IMR-90 (cell line): ENCODE results near the gene OSGIN1. TPM values are rescaled to one million over a fixed set of nuclear protein-coding genes. Genes with fewer than 3 reads are reported as not detected.
A peak's percentile ranks its signal among the peaks of the same experiment; 100 is the strongest.

ENCODE experiments used
- ATAC-seq: fragments of 200-7000 bp; cut with Tn5 transposase; 2 replicates; pipeline ENCODE4 v1.9.1; 2020; ENCODE audit warnings: low read depth, mild to moderate bottlenecking, moderate library complexity
- BruUV-seq: library from RNA; stranded (reverse); fragments of 400-500 nt; replicated peaks from 2 replicates; lab custom pipeline; 2021; lab: Mats Ljungman, UMichigan
- CTCF ChIA-PET: fragments of 300-600 bp; formaldehyde crosslinking; extraction: SDS; loops from one replicate; lab custom pipeline; 2021; ENCODE audit warnings: antibody characterized with exemption; lab: Yijun Ruan, JAX
- POLR2A ChIA-PET: fragments of 300-600 bp; sonication (Branson Sonifier 250); formaldehyde crosslinking; loops from one replicate; lab custom pipeline; 2022; ENCODE audit warnings: antibody characterized with exemption; ENCODE audit not compliant: unreplicated experiment; lab: Charles Lee
- DNase-seq: peaks from one replicate; pipeline ENCODE4 v3.0.0; 2013
- H2AFZ ChIP-seq: replicated peaks from 2 replicates; pipeline ENCODE3; 2013; ENCODE audit warnings: low read length, mild to moderate bottlenecking; ENCODE audit not compliant: poor library complexity
- H2AK5ac ChIP-seq: 2 replicates; pipeline ENCODE4 v1.6.1; 2013; ENCODE audit warnings: low read depth, low read length, inconsistent platforms
- H2AK9ac ChIP-seq: replicated peaks from 2 replicates; pipeline ENCODE3; 2013; ENCODE audit warnings: mild to moderate bottlenecking, low read depth, low read length, moderate library complexity; ENCODE audit not compliant: poor library complexity
- H2BK120ac ChIP-seq: 2 replicates; pipeline ENCODE4 v1.6.1; 2013; ENCODE audit warnings: low read depth, low read length, inconsistent platforms
- H2BK15ac ChIP-seq: 3 replicates; pipeline ENCODE4 v1.6.1; 2013; ENCODE audit warnings: low read depth, low read length, inconsistent platforms
- H2BK20ac ChIP-seq: 2 replicates; pipeline ENCODE4 v1.6.1; 2013; ENCODE audit warnings: low read depth, mild to moderate bottlenecking, inconsistent platforms, low read length, moderate library complexity
- H2BK5ac ChIP-seq: 2 replicates; pipeline ENCODE4 v1.6.1; 2013; ENCODE audit warnings: mild to moderate bottlenecking, low read depth, low read length, inconsistent platforms; ENCODE audit not compliant: poor library complexity, severe bottlenecking
- H3K14ac ChIP-seq: replicated peaks from 2 replicates; pipeline ENCODE4 v1.6.1; 2013; ENCODE audit warnings: low read depth, low read length, inconsistent platforms
- H3K18ac ChIP-seq: 2 replicates; pipeline ENCODE4 v1.6.1; 2013; ENCODE audit warnings: low read depth, low read length, control low read depth
- H3K23ac ChIP-seq: 2 replicates; pipeline ENCODE4 v1.6.1; 2013; ENCODE audit warnings: low read depth, low read length, inconsistent platforms
- H3K27ac ChIP-seq: 2 replicates; pipeline ENCODE4 v1.5.1; 2013; ENCODE audit warnings: mild to moderate bottlenecking, control low read depth, low read length; ENCODE audit not compliant: insufficient read depth
- H3K27me3 ChIP-seq: 2 replicates; pipeline ENCODE4 v1.6.1; 2013; ENCODE audit warnings: low read length; ENCODE audit not compliant: control insufficient read depth, insufficient read depth
- H3K36me3 ChIP-seq: 2 replicates; pipeline ENCODE4 v1.6.1; 2013; ENCODE audit warnings: low read length, mixed read lengths; ENCODE audit not compliant: control insufficient read depth, insufficient read depth
- H3K4ac ChIP-seq: 2 replicates; pipeline ENCODE4 v1.6.1; 2013; ENCODE audit warnings: low read depth, low read length, inconsistent platforms
- H3K4me1 ChIP-seq: 2 replicates; pipeline ENCODE4 v1.6.1; 2013; ENCODE audit warnings: low read length, mixed read lengths; ENCODE audit not compliant: control insufficient read depth, insufficient read depth
- H3K4me2 ChIP-seq: 2 replicates; pipeline ENCODE4 v1.6.1; 2013; ENCODE audit warnings: low read depth, mild to moderate bottlenecking, control low read depth, low read length, moderate library complexity
- H3K4me3 ChIP-seq: 2 replicates; pipeline ENCODE4 v1.5.1; 2013; ENCODE audit warnings: low read depth, mild to moderate bottlenecking, control low read depth, low read length, moderate library complexity; ENCODE audit not compliant: insufficient read depth
- H3K56ac ChIP-seq: 2 replicates; pipeline ENCODE4 v1.6.1; 2013; ENCODE audit warnings: low read length, inconsistent platforms; ENCODE audit not compliant: insufficient read depth; ENCODE audit errors: extremely low read depth
- H3K79me1 ChIP-seq, 2 experiments: 2 replicates each; pipeline ENCODE4 v1.6.1; 2013; ENCODE audit warnings: low read length in 2 of 2, inconsistent platforms in 1 of 2, low read depth in 1 of 2
- H3K9ac ChIP-seq: 2 replicates; pipeline ENCODE4 v1.6.1; 2013; ENCODE audit warnings: low read depth, low read length, control low read depth
- H3K9me1 ChIP-seq: 2 replicates; pipeline ENCODE4 v1.6.1; 2013; ENCODE audit warnings: low read length, inconsistent platforms; ENCODE audit not compliant: insufficient read depth
- H3K9me3 ChIP-seq: 2 replicates; pipeline ENCODE4 v1.6.1; 2013; ENCODE audit warnings: low read length; ENCODE audit not compliant: control insufficient read depth, insufficient read depth
- H4K20me1 ChIP-seq: 2 replicates; pipeline ENCODE4 v1.6.1; 2013; ENCODE audit warnings: low read length, inconsistent platforms; ENCODE audit not compliant: insufficient read depth
- H4K5ac ChIP-seq: 2 replicates; pipeline ENCODE4 v1.6.1; 2013; ENCODE audit warnings: mild to moderate bottlenecking, low read depth, low read length, control low read depth
- H4K8ac ChIP-seq, 2 experiments: 2 replicates each; pipeline ENCODE4 v1.6.1; 2013; ENCODE audit warnings: low read depth in 2 of 2, low read length in 2 of 2, control low read depth in 1 of 2, inconsistent platforms in 1 of 2
- H4K91ac ChIP-seq: 2 replicates; pipeline ENCODE4 v1.6.1; 2013; ENCODE audit warnings: low read depth, low read length, inconsistent platforms; ENCODE audit not compliant: insufficient read depth
- BHLHE40 ChIP-seq: fragments of 150-350 bp; IDR thresholded peaks from 2 replicates; pipeline ENCODE4 v1.6.1; 2016; ENCODE audit warnings: mild to moderate bottlenecking, low read depth, low read length
- CEBPB ChIP-seq: IDR thresholded peaks from 2 replicates; pipeline ENCODE4 v1.6.1; 2012; ENCODE audit warnings: low read depth, low read length, improper control_type of control experiment
- CHD1 ChIP-seq: IDR thresholded peaks from 2 replicates; pipeline ENCODE4 v1.6.1; 2012; ENCODE audit warnings: low read depth, low read length, improper control_type of control experiment
- FOS ChIP-seq: fragments of 150-350 bp; IDR thresholded peaks from 2 replicates; pipeline ENCODE4 v1.6.1; 2016; ENCODE audit warnings: low read depth, low read length
- MAFK ChIP-seq: IDR thresholded peaks from 2 replicates; pipeline ENCODE4 v1.6.1; 2012; ENCODE audit warnings: low read depth, low read length, improper control_type of control experiment
- MAZ ChIP-seq: IDR thresholded peaks from 2 replicates; pipeline ENCODE4 v1.6.1; 2012; ENCODE audit warnings: low read depth, mild to moderate bottlenecking, low read length, improper control_type of control experiment, moderate library complexity, borderline replicate concordance
- MXI1 ChIP-seq: IDR thresholded peaks from 2 replicates; pipeline ENCODE4 v1.6.1; 2012; ENCODE audit warnings: low read depth, mild to moderate bottlenecking, low read length, moderate library complexity, borderline replicate concordance
- NFE2L2 ChIP-seq: fragments of 150-350 bp; IDR thresholded peaks from 2 replicates; pipeline ENCODE4 v1.6.1; 2016; ENCODE audit warnings: low read depth, mild to moderate bottlenecking, low read length
- POLR2A ChIP-seq: IDR thresholded peaks from 2 replicates; pipeline ENCODE4 v1.6.1; 2012; ENCODE audit warnings: mild to moderate bottlenecking, low read depth, low read length
- RAD21 ChIP-seq: IDR thresholded peaks from 2 replicates; pipeline ENCODE4 v1.6.1; 2012; ENCODE audit warnings: low read length, improper control_type of control experiment
- RCOR1 ChIP-seq: IDR thresholded peaks from 2 replicates; pipeline ENCODE4 v1.6.1; 2012; ENCODE audit warnings: mild to moderate bottlenecking, low read length, improper control_type of control experiment; ENCODE audit not compliant: insufficient replicate concordance
- RFX5 ChIP-seq: IDR thresholded peaks from 2 replicates; pipeline ENCODE4 v1.8.0; 2012; ENCODE audit warnings: low read depth, mild to moderate bottlenecking, low read length, moderate library complexity
- SMC3 ChIP-seq: fragments of 150-350 bp; IDR thresholded peaks from 2 replicates; pipeline ENCODE4 v1.6.1; 2016; ENCODE audit warnings: low read depth, mild to moderate bottlenecking, antibody characterized with exemption, low read length, moderate library complexity
- WGBS, 2 experiments: methylation state at CpG; one replicate each; pipeline versions ENCODE4 v1.1.5 to v1.1.7; 2013; ENCODE audit warnings: missing lambda C conversion rate in 2 of 2; ENCODE audit not compliant: insufficient read length in 1 of 2; ENCODE audit errors: extremely low coverage in 2 of 2; 5-methylcytosine and 5-hydroxymethylcytosine counted together
- dilution Hi-C: fragments of 300-500 bp; cut with HindIII; formaldehyde crosslinking; loops from one replicate; pipeline ENCODE4 v1.14.3; 2018; ENCODE audit warnings: low sequenced_read_pairs; ENCODE audit not compliant: unreplicated experiment
- in situ Hi-C: fragments of 300-500 bp; cut with MboI; formaldehyde crosslinking; loops from 3 replicates; pipeline ENCODE4 v1.14.3; 2019; ENCODE audit warnings: low sequenced_read_pairs, inconsistent platforms, mixed read lengths
- intact Hi-C: fragments of 100-400 bp; cut with micrococcal nuclease; formaldehyde crosslinking; loops from 2 replicates; pipeline ENCODE4 v1.10.0; 2022
- polyA plus RNA-seq, 3 experiments: library from polyadenylated mRNA; depleted of rRNA; stranded (reverse); fragments of >200 nt; gene quantifications; 2 replicates each; pipeline ENCODE4 v1.2.3, GENCODE V29; 2012; ENCODE audit warnings: low replicate concordance in 1 of 3
- total RNA-seq: library from RNA; depleted of rRNA; stranded (reverse); fragments of >200 nt; gene quantifications from 2 replicates; pipeline ENCODE4 v1.2.3, GENCODE V29; 2012
- TF ChIP-seq, protein P1 (sequence below): conservative IDR thresholded peaks from 2 replicates; pipeline ENCODE4 v1.5.1; 2012; ENCODE audit warnings: mild to moderate bottlenecking, low read depth, low read length, improper control_type of control experiment
- TF ChIP-seq, protein P2 (sequence below): fragments of 150-350 bp; IDR thresholded peaks from 2 replicates; pipeline ENCODE4 v1.6.1; 2016; ENCODE audit warnings: low read depth, mild to moderate bottlenecking, low read length, moderate library complexity, borderline replicate concordance
- TF ChIP-seq, protein P3 (sequence below): fragments of 150-350 bp; IDR thresholded peaks from 2 replicates; pipeline ENCODE4 v1.6.1; 2017; ENCODE audit warnings: mild to moderate bottlenecking, antibody characterized with exemption, low read length, low read depth

The OSGIN1 gene
- total and polyA plus RNA-seq, 2 of the 4 experiments (the other 2 are of a cell fraction), result 0.90 to 6.4 TPM

GRCh38 chr16:83974475-83974874 is 21.4 kb downstream of the OSGIN1 start:
- H4K5ac ChIP-seq, result no peak overlapping the region
- POLR2A ChIA-PET, result no interaction called here

More at GRCh38 chr16:83974475-83974874, 21.4 kb downstream of the OSGIN1 start:
- H3K4ac ChIP-seq, result no peak overlapping the region
- no peak overlapping the region for H3K23ac ChIP-seq
- intact Hi-C loops, result no loop called here
- H4K91ac ChIP-seq, result no peak overlapping the region
- no peak overlapping the region for H3K9ac ChIP-seq
- H3K56ac ChIP-seq, result no peak overlapping the region
- no peak overlapping the region for H3K27ac ChIP-seq
- no peaks in the 10 kb centered on the region; the same call in 1 of the 2 replicates for H4K20me1 ChIP-seq
- no peak overlapping the region for H3K4me2 ChIP-seq
- no peaks in the 10 kb centered on the region for H3K9me1 ChIP-seq
- H3K18ac ChIP-seq, result no peak overlapping the region
- no peak overlapping the region for H2BK5ac ChIP-seq
- H2BK20ac ChIP-seq, result no peak overlapping the region
- peaks cover 42% of the 10 kb centered on the region for H3K27me3 ChIP-seq
- no peak for TF ChIP-seq RCOR1
- no peak for TF ChIP-seq CEBPB
- TF ChIP-seq, protein P1, sequence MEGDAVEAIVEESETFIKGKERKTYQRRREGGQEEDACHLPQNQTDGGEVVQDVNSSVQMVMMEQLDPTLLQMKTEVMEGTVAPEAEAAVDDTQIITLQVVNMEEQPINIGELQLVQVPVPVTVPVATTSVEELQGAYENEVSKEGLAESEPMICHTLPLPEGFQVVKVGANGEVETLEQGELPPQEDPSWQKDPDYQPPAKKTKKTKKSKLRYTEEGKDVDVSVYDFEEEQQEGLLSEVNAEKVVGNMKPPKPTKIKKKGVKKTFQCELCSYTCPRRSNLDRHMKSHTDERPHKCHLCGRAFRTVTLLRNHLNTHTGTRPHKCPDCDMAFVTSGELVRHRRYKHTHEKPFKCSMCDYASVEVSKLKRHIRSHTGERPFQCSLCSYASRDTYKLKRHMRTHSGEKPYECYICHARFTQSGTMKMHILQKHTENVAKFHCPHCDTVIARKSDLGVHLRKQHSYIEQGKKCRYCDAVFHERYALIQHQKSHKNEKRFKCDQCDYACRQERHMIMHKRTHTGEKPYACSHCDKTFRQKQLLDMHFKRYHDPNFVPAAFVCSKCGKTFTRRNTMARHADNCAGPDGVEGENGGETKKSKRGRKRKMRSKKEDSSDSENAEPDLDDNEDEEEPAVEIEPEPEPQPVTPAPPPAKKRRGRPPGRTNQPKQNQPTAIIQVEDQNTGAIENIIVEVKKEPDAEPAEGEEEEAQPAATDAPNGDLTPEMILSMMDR, result no peak
- TF ChIP-seq FOS, result no peak
- TF ChIP-seq BHLHE40, result no peak
- TF ChIP-seq, protein P2, sequence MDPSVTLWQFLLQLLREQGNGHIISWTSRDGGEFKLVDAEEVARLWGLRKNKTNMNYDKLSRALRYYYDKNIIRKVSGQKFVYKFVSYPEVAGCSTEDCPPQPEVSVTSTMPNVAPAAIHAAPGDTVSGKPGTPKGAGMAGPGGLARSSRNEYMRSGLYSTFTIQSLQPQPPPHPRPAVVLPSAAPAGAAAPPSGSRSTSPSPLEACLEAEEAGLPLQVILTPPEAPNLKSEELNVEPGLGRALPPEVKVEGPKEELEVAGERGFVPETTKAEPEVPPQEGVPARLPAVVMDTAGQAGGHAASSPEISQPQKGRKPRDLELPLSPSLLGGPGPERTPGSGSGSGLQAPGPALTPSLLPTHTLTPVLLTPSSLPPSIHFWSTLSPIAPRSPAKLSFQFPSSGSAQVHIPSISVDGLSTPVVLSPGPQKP, result no peak
- no peak for TF ChIP-seq MXI1
- no peak for TF ChIP-seq MAZ
- TF ChIP-seq SMC3, result no peak
- no peak for TF ChIP-seq RFX5
- TF ChIP-seq MAFK, result no peak
- TF ChIP-seq NFE2L2, result no peak
- TF ChIP-seq, protein P3, sequence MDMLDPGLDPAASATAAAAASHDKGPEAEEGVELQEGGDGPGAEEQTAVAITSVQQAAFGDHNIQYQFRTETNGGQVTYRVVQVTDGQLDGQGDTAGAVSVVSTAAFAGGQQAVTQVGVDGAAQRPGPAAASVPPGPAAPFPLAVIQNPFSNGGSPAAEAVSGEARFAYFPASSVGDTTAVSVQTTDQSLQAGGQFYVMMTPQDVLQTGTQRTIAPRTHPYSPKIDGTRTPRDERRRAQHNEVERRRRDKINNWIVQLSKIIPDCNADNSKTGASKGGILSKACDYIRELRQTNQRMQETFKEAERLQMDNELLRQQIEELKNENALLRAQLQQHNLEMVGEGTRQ, result no peak
- TF ChIP-seq CHD1, result no peak
- TF ChIP-seq RAD21, result no peak
- TF ChIP-seq POLR2A, result no peak
- no peak overlapping the region for H3K14ac ChIP-seq
- H2BK15ac ChIP-seq, result no peak overlapping the region
- H3K4me1 ChIP-seq, result no peaks in the 10 kb centered on the region
- H4K8ac ChIP-seq, result no peak overlapping the region
- in situ Hi-C loops, result loop anchor here (25.0 kb wide), 1 partner anchor 513 kb away; no protein-coding TSS in a partner anchor
- no peaks in the 10 kb centered on the region for H3K79me1 ChIP-seq
- dilution Hi-C loops, result no loop called here
- H2AFZ ChIP-seq, result peak overlapping the region; percentile 41
- no peak overlapping the region for H3K4me3 ChIP-seq
- no TSS peak for BruUV-seq
- H2BK120ac ChIP-seq, result no peak overlapping the region
- H3K9me3 ChIP-seq, result peaks cover 14% of the 10 kb centered on the region
- 40% methylated on average over 1 of the region's 7 CpGs; no CpG with 5 or more reads in 1 of the 2 experiments for WGBS, 2 experiments
- H2AK5ac ChIP-seq, result no peak overlapping the region
- ATAC-seq, result no peak
- CTCF ChIA-PET, result no interaction called here
- no peaks in the 10 kb centered on the region for H3K36me3 ChIP-seq
- no peak for DNase-seq
- no peak overlapping the region for H2AK9ac ChIP-seq
